ENCODE results near the gene FLACC1.
"Not testable (repeated sequence)": the region's sequence is repeated elsewhere in the genome, so short reads cannot be mapped to it uniquely, and the experiment has no call there.

Gene FLACC1

GRCh38 chr2:201248288-201248844 is 108.8 kb downstream of the FLACC1 start:
- no peak for DNase-seq

DNA sequence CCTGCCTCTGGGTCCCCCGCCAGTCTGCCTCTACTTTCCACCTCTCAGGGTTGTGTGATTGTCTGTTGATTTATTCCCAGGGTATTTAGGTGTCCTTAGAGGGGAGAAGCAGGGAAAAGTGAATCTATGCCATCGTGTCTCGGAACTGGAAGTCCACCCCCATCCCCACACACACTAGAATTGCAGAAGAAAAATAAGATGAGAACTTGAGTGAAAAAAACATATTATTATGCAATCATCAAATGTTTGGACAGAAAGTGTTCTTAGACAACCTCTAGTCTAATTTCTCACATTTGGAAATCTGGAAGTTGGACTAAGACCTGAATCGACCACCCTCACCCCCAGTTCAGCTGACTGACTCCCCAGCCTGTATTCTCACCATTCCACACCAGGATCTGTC is 110.9 kb downstream of the FLACC1 start:
- no peak for DNase-seq

GRCh38 chr2:201244829-201245228 is 112.3 kb downstream of the FLACC1 start:
- DNase-seq: no peak

DNA sequence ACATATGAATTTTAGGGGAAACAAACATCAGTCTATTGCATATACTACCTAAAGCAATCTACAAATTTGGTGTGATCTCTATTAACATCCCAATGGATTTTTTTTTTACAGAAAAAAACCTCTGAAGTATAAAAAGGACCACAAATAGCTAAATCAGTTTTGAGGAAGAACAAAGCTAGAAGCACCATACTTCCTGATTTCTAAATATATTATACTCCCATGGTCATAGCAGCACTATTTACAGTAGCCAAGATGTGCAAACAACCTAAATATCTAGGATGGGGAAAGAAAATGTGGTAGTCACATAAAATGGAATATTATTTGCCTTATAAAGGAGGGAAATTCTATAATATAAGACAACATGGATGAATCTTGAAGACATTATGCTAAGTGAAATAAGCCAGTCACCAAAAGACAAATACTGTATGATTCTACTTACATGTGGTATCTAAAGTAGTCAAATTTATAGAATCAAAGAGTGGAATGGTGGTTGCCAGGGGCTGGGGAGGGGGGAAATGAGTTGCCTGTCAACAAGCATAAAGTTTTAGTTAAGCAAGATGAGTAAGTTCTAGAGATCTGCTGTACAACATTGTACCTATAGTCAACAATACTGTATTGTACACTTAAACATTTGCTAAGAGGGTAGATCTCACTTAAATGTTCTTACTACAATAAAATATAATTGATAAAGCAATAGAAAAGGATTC is 114.4 kb downstream of the FLACC1 start:
- DNase-seq: no peak

- not testable (repeated sequence) for DNase-seq
These were observed 117.8 kb downstream of the FLACC1 start for GRCh38 chr2:201239167-201239935.
